GM10266 (cell line): ENCODE results near the gene RIOK3.

Source experiments
- DNase-seq: peaks from one replicate; pipeline ENCODE4 v3.0.0; 2012; ENCODE audit errors: extremely low spot score
- CTCF ChIP-seq: IDR thresholded peaks from 2 replicates; pipeline ENCODE4 v1.5.1; 2012; ENCODE audit warnings: mild to moderate bottlenecking, low read depth; ENCODE audit not compliant: control insufficient read depth, insufficient read depth; ENCODE audit errors: missing control alignments

Gene RIOK3

GRCh38 chr18:23530195-23530594 is 77.1 kb downstream of the RIOK3 start:
- no peak for DNase-seq
- no peak for TF ChIP-seq CTCF

- TF ChIP-seq CTCF = no peak
Observed at GRCh38 chr18:23531912-23532311, 78.8 kb downstream of the RIOK3 start.

More at GRCh38 chr18:23531912-23532311, 78.8 kb downstream of the RIOK3 start:
- no peak for DNase-seq
